K562 treated with DMSO at 1 percent for 24 hours (cell line): Measurements from ENCODE around the gene BSCL2. TPM values are rescaled to one million over a fixed set of nuclear protein-coding genes. Genes with fewer than 3 reads are reported as not detected.

Experiments used
- total RNA-seq: library from RNA; unstranded; fragments of 300-600 nt; gene quantifications from 2 replicates; pipeline ENCODE4 v1.2.3, GENCODE V29; 2022; ENCODE audit warnings: low read depth; ENCODE audit not compliant: insufficient read depth

The BSCL2 gene
- total RNA-seq: 49.7 and 57.8 TPM in 2 replicates

DNA sequence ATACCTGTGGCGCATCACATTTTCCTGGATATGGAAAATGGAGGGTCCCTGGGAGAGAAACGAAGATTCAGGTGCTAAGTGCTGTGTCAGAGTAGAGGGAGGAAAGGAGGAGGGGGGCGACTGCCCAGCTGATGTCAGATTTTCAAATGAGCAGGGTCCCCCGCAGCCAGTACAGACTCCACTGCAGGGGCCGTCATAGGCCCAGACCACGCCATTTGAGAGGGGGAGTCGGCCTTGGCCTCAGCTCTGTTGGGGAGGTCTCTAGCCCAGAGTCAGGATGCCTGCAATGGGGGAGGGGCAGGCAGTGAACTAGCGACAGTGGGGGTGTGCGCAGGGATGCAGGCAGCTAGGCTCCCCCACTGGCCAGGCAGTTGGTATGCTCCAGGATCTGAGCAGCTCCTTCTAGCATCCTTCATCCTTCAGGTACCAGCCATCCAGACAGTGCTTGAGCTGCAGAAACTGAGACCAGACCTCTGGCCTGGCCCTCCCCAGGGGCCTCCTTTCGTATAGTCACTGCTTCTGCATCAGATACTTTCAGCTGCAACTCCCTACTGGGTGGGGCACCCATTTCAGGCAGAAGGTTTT, at the start of gene BSCL2, which contains the start of gene GNG3:
Gene BSCL2 (minus strand): TSS at position 148 of the 585 bp plus-strand sequence. CDS start 229 bp downstream, outside the sequence.
Gene GNG3 (plus strand): TSS at position 400 of the 585 bp plus-strand sequence. CDS start 620 bp downstream, outside the sequence.

DNA sequence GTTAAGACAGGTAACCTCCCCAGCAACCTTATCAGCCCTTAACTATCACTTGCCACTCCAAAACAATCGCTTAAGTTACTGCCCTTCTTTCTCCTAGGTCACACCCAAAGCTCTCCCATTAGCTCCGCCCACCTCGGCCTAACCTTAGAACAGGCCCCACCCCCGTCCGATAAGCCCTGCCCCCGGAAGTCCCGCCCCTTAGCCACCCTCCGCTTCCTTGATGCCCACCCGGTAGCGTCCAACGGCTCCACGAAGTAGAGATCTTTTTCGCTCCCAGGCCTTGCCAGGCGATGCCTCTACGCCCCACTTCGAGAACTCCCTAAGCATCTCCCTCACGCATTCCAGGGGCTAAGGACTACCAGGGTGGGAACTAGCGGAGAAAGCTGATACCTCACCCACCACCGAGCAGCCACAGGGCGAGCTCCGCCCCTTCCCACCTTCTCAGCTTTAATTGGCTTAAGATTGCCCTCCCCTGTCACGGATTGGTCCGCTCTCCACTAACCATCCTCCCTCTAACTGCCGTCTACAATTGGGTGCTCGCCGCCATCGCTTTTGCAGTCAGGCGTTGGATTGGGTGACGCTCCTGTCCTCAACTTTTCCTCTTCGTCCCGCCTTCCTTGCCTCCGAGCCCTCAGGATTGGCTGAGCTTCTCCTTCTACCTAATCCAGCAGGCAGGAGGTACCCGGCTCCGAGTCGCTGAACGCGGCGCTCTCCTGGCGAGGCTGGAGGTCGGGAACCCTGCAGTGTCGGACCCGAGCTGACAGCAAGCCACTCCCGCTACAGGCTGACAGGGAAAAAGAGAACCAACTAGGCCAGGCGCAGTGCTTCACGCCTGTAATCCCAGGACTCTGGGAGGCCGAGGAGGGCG, 46.7 kb upstream of the BSCL2 start, which contains the start of gene ZBTB3:
Gene ZBTB3 (minus strand): TSS at position 425 of the 868 bp plus-strand sequence. CDS start 496 bp downstream, outside the sequence.

DNA sequence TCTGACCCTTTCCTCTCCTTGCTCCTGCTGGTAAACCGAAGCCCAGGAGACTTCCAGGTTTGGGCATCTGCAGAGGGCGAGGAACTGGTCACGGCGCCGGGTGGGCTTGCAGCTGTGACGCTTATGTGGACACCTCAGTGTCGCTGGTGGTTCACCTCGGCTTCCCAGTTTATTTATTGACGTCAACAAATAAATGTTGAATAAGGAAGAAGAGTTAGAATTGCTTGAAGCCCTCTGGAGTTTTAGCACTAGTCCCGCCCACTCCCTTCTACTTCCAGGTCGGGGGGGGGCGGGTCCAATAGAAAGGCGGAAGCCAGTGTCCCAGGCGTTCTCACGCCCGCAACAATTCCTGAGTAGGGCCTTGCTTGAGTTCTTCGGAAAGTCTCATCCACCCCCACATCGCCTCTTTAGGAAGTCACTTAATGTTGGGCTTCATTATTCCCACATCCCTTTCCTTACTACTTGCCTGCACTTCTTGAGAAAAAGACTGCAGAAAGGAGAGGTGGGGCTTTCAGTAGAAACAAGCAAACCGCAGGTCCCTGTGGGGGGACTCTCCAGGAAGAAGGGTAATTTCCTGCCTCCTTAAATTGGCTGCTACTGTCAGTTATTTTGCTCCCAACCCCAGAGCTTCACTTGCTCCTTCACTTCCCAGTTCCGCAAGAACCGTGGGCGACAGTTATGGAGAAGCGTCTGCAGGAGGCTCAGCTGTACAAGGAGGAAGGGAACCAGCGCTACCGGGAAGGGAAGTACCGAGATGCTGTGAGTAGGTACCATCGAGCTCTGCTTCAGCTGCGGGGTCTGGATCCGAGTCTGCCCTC, 21.2 kb upstream of the BSCL2 start, which contains the start of gene TTC9C:
Gene TTC9C (plus strand): TSS at position 316 of the 818 bp plus-strand sequence. CDS start 363 bp downstream, at position 679.

DNA sequence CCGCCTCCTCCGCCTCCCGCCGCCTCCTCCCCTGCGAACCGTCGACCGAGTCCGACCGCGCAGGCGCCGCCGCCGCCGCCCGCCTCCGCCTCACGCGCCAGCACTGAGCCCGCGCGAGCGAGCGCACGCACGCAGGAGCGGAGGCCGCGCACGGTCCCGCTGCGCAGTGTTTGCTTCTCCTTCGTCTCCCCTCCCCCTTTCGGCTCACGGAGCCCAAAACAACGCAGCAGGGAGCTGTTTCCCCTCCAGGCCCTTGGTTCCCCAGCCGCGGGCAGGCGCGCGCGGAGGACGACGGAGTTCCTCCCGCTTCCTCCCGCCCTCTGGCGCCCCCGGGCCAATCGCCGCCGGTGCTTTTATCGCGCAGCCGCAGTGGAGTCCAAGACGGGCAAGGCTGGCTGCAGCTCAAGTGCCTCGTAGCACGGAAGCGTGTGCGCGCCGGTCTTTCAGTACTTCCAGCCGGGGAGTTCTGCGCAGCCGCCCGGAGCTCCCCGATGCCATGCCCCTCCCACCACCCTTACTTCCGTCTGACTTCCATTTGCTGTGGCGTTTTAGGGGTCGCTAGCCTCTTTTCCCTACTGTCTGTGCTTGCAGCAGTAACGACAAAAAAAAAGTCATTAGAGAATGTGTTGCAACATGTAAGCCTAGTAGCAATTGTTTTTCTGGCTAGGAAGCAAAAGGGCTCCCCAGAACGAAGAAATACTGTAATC, 20.1 kb upstream of the BSCL2 start, which contains the start of gene HNRNPUL2:
Gene HNRNPUL2 (minus strand): TSS at position 293 of the 707 bp plus-strand sequence. CDS start 301 bp downstream, outside the sequence.

DNA sequence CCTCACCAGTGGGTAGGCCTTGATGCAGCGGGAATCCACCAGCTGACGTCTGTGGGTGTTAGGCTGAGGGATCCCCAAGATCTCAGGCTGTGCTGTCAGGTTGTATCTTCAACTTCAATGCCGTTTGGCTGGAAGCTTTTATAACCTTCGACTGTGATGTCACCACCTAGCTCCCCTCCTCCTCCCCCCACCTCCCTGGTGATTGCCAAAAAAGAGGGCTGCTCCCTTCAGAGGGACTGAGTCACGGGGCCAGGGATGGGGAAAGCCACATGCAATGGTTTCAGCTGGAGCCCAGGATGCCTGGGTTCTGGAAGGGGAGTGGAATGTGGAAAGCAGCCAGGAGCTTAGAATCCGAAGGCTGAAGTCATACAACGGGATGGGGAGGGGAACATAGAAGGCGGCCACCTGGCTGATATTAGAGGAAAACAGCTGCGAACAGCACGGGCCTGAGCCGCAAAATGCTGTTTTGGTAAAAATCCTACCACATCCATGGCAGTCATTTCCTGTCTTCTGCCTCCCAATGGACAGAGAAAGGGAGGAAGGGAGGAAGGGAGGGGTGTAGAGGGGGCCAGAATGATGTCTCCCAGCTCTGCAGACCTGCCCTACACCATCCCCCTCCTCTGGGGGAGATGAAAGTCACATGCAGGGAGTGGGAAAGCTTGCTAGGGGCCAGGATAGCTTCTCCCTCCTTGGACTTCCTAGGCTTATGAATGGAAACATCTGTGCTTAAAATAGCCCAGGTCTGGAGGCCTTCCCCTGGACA, 17.6 kb downstream of the BSCL2 start, which contains the start of gene LRRN4CL:
Gene LRRN4CL (minus strand): TSS at position 110 of the 763 bp plus-strand sequence. CDS start 1,022 bp downstream, outside the sequence.

DNA sequence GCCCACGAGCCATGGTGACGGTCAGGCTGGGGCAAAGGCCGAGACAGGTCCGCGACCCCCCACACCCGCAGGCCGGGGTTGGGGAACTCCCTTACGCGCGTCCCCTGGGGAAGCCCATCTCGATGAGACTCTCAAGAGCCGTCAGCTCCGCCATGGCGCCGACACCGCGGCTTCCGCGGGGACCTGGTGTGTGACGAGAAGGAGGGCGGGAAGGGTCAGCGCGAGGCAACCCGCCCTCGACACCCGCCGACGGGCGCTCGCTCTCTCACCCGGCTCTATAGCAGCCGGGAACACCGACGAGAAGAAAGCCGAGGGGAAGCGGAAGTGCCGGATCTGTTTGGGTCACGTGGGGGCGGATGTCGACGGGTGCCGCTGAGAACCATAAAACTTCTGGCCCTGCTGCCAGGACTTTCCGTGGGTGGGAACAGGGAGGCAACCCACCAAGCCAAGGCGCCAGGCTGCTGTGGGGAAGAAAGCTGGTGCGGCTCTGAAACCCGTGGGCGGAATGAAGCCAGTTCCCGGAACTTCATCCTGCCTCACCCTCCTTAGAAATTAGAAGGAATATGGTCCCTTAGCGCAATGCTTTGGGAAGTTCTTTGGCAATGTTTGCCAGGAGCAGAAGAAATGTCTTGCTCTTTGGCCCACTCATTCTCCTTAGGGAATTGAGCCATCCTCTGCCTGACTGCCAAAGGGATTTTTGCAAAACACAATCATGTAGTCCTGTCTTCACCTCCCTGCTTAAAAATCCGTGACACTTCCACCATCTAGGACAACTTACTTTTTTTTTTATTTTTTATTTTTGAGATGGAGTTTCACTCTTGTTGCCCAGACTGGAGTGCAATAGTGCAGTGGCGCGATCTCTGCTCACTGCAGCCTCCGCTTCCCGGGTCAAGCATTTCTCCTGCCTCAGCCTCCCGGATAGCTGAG, 28.2 kb downstream of the BSCL2 start, which contains the start of gene UBXN1:
Gene UBXN1 (minus strand): TSS at position 304 of the 927 bp plus-strand sequence. CDS start 150 bp downstream, at position 154.

DNA sequence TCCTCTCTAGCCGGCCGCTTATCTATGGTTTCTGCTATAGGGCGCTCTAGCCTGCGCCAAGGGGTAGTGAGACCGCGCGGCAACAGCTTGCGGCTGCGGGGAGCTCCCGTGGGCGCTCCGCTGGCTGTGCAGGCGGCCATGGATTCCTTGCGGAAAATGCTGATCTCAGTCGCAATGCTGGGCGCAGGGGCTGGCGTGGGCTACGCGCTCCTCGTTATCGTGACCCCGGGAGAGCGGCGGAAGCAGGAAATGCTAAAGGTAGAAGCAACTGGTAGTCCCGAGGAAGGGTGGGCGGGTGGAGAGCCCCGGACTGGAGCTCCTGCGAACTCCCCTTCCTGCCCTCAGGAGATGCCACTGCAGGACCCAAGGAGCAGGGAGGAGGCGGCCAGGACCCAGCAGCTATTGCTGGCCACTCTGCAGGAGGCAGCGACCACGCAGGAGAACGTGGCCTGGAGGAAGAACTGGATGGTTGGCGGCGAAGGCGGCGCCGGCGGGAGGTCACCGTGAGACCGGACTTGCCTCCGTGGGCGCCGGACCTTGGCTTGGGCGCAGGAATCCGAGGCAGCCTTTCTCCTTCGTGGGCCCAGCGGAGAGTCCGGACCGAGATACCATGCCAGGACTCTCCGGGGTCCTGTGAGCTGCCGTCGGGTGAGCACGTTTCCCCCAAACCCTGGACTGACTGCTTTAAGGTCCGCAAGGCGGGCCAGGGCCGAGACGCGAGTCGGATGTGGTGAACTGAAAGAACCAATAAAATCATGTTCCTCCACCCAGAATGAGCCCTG, 35.4 kb downstream of the BSCL2 start, which contains the start of the genes LBHD1 and UQCC3:
Gene LBHD1 (minus strand): TSS at position 660 of the 782 bp plus-strand sequence. CDS start 2,236 bp downstream, outside the sequence.
Gene UQCC3 (plus strand): TSS at position 66 of the 782 bp plus-strand sequence. CDS start 73 bp downstream, at position 139.

DNA sequence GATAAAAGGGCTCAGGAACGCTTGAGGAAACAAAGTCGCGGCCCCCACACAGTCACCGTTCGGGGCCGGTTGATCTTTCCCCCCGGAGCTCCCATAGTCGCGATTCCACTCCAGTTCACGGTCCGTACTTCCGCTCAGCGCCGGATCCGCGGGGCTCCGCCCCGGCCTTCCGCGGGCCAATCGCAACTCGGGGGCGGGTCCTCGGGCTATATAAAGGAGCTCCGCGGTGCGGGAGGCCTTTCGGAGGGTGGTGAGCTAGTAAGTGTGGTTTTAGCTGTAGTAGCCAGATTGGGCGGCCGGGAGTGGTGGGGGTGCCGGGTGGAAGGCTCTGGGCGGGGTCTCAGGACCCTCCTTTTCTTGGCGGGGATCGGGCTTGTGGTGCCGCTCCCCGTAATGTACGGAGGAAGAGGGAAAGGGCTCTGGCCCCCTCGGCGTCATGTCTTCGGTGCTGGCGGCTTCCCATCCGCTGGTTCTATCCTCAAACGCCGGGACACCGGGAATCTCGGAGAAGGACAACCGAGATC, 42.1 kb downstream of the BSCL2 start, which contains the start of the genes C11orf98 and CSKMT:
Gene C11orf98 (minus strand): TSS at position 136 of the 524 bp plus-strand sequence. CDS start 41 bp downstream, at position 95.
Gene CSKMT (plus strand): TSS at position 238 of the 524 bp plus-strand sequence. CDS start 568 bp downstream, outside the sequence.

DNA sequence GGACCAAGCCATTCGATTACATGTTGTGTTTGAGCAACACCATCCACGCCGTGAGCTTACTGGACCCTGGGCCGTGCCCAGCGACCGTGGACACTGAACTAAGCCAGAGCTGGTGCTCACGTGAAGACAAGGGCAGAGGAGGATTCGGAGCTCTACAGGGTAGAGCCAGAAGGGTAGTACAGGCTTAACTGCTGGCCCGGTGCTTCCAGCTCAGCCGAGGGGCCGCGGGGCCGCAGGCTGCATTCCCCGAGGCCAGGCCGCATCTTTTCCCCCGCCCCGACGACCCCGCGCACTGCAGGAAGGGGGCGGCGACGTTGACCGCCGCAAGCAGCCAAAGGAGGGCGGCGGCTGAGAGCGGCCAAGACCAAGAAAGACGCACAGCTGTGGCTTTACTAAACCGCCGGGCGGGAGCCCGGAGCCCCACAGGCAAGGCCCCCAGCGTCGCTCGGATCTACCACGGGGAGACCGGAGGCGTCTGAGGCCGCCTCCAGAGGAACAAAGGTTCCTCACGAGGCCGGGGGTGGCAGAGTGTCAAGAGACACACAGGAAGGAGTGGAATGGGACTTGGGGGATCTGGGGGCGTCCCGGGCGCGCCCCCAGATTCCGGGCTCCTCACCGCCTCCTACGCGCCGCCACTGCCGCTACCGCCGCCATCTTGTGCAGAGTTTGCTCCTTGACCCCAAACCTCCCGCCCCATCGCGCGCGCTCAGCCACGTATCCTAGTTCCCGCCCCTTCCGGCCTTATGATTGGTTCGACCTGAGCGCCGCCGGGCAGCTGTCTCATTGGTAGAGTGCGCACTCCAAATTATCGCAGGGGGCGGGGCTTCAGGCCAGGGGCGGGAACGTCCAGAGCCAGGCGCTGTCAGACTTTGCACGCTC, 61.0 kb downstream of the BSCL2 start, which contains the start of gene GANAB:
Gene GANAB (minus strand): TSS at position 668 of the 879 bp plus-strand sequence. CDS start 14 bp downstream, at position 654.

Other genes starting within 250 kb of the BSCL2 start
- 22.4 and 23.6 TPM in 2 replicates for gene AHNAK, start 160.6 kb downstream of the BSCL2 start, total RNA-seq
- gene EEF1G, start 133.5 kb downstream of the BSCL2 start, total RNA-seq: 3,596 and 3,725 TPM in 2 replicates
- gene TUT1, start 115.9 kb downstream of the BSCL2 start, total RNA-seq: 29.6 and 30.9 TPM in 2 replicates
- gene MTA2, start 105.6 kb downstream of the BSCL2 start, total RNA-seq: 101 and 103 TPM in 2 replicates
- gene EML3, start 94.6 kb downstream of the BSCL2 start, total RNA-seq: 33.2 and 34.6 TPM in 2 replicates
- gene ROM1, start 94.2 kb downstream of the BSCL2 start, total RNA-seq: 1.3 and 1.7 TPM in 2 replicates
- 118 TPM in 2 replicates for gene B3GAT3, start 85.4 kb downstream of the BSCL2 start, total RNA-seq
- gene GANAB, start 60.8 kb downstream of the BSCL2 start, total RNA-seq: 290 and 292 TPM in 2 replicates
- 44.5 and 48.9 TPM in 2 replicates for gene INTS5, start 54.1 kb downstream of the BSCL2 start, total RNA-seq
- 127 and 134 TPM in 2 replicates for gene C11orf98, start 42.2 kb downstream of the BSCL2 start, total RNA-seq
- 26.4 and 27.9 TPM in 2 replicates for gene CSKMT, start 42.1 kb downstream of the BSCL2 start, total RNA-seq
- 24.1 and 25.0 TPM in 2 replicates for gene UQCC3, start 35.8 kb downstream of the BSCL2 start, total RNA-seq
- 5.9 and 7.1 TPM in 2 replicates for gene LBHD1, start 35.2 kb downstream of the BSCL2 start, total RNA-seq
- gene UBXN1, start 28.4 kb downstream of the BSCL2 start, total RNA-seq: 259 and 275 TPM in 2 replicates
- 0.22 TPM in 1 of 2 replicates, not detected in the other for gene LRRN4CL, start 17.9 kb downstream of the BSCL2 start, total RNA-seq
- gene GNG3, start 252 bp upstream of the BSCL2 start, total RNA-seq: 0.44 TPM in 1 of 2 replicates, not detected in the other
- 30.7 and 35.4 TPM in 2 replicates for gene HNRNPUL2, start 20.0 kb upstream of the BSCL2 start, total RNA-seq
- gene TTC9C, start 21.1 kb upstream of the BSCL2 start, total RNA-seq: 53.1 and 59.6 TPM in 2 replicates
- 3.9 and 4.2 TPM in 2 replicates for gene ZBTB3, start 46.7 kb upstream of the BSCL2 start, total RNA-seq
- 133 and 165 TPM in 2 replicates for gene POLR2G, start 54.2 kb upstream of the BSCL2 start, total RNA-seq
- 37.5 and 47.4 TPM in 2 replicates for gene TAF6L, start 64.0 kb upstream of the BSCL2 start, total RNA-seq
- 51.3 and 52.2 TPM in 2 replicates for gene TMEM179B, start 80.0 kb upstream of the BSCL2 start, total RNA-seq
- gene TMEM223, start 84.6 kb upstream of the BSCL2 start, total RNA-seq: 22.4 and 24.5 TPM in 2 replicates
- gene NXF1, start 98.0 kb upstream of the BSCL2 start, total RNA-seq: 73.6 and 82.9 TPM in 2 replicates
- 88.1 and 93.6 TPM in 2 replicates for gene STX5, start 124.6 kb upstream of the BSCL2 start, total RNA-seq
- gene TEX54, start 125.4 kb upstream of the BSCL2 start, total RNA-seq: 4.1 TPM in 1 of 2 replicates, not detected in the other
- 53.8 and 55.3 TPM in 2 replicates for gene WDR74, start 132.2 kb upstream of the BSCL2 start, total RNA-seq
- 456 and 459 TPM in 2 replicates for gene SLC3A2, start 173.5 kb upstream of the BSCL2 start, total RNA-seq
- not detected in 2 replicates for gene CHRM1, start 213.9 kb upstream of the BSCL2 start, total RNA-seq